Measurements from ENCODE around the gene LASP1.

Gene LASP1

DNA sequence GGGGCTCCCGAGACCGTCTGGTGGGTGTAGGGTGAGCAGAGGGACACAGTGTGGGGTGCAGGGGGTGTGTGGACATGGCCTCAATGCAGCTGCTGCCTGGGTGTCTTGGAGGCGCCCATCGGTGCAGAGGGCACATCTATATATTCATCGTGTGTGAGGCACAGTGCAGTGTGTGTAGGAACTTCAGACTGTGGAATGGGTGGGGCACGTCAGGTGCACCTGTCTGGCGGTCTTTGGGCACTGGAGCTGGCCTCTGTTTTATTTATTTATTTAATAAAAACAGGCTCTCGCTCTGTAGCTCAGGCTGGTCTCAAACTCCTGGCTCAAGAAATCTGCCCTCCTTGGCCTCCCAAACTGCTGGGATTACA lies 16.8 kb downstream of the LASP1 start:
- no peak for DNase-seq

DNA sequence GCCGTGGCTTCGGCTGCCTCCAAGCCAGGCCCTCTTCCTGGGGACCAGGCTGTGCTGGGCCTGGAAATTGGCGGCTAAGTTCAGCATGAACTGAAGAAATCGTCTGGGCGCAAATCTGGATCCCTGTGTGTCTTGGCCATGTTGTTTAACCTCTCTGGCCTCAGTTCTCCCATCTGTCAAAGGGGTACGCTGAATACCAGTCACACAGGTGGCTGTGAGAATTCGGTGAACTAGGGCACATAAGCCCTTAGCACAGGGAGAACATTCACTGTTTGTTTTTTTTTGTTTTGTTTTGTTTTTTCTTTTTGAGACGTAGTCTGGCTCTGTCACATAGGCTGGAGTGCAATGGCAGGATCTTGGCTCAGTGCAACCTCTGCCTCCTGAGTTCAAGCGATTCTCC lies 19.0 kb downstream of the LASP1 start:
- DNase-seq, result no peak

DNA sequence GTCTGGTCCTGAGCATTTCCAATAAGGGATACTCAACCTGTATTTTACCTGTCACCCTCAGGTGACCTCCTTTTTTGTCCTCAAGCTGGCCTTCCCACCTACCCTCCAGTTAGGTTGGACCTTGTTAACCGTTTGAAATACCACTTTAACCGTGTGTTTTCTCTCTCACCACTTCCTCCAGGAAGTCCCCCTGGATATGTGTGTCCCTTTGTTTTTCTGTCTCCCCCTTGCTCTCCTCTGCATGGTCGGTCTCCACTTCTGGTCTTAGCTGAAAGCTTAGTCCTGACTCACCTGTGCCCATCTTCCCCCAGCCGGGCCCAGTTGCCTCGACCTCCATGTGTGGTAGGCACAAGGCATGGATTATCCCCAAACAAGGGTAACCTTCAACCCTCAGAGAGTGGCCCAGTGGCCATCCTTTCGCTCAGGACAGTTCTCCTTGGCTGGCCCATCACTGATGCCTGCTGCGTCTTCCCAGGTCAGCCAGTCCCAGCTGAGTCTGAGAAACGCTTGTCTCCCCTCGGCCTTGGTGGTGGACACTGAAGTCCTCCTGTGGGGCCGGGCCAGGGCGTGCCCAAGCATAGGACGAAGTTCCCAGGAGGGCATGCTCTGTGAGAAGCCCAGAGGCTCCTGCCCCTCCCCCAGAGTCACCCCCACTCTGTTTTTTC lies 20.0 kb downstream of the LASP1 start:
- DNase-seq, result no peak

GRCh38 chr17:38890410-38890746 lies 20.5 kb downstream of the LASP1 start:
- DNase-seq, result no peak

- no peak for DNase-seq
Measured at GRCh38 chr17:38891441-38891840, 21.6 kb downstream of the LASP1 start.

GRCh38 chr17:38892083-38892482 lies 22.2 kb downstream of the LASP1 start:
- no peak for DNase-seq

DNA sequence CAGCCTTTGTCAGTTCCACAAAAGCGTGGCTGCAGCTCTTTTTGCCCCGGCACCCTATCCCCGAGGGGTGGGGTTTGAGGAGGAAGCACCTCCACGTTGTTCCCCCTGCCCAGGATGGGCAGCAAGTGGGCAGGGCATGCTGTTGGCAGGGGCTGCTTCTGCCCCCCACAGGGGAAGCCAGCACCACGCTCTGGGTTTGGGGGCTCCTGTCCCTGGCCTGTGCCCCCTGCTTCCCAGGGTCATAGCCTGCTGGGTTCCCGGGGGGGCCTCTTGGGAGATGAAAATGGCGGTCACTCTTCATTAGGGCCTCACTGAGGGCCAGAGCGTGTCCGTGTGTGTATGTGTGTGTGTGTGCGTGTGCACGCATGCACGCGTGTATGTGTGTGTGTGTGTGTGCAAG lies 22.8 kb downstream of the LASP1 start:
- DNase-seq, result no peak

DNA sequence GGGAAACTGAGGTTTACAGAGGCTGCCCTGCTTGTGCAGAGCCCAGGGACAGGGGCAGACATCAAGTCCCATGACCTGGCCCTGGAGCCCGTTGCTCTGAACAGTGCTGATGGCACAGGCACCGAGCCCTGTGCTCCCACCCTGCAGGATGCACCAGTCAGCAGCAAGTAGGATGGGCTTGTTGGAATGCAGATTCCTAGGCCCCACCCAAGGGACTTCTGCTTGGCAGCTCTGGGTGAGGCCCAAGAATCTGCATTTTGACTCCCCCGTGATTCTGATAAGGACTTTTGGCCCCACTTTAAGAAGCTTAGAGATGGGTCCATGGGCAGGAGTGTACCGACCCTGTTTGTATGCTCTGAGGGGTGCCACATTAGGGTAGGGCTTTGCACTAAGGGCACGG lies 23.3 kb downstream of the LASP1 start:
- no peak for DNase-seq

DNA sequence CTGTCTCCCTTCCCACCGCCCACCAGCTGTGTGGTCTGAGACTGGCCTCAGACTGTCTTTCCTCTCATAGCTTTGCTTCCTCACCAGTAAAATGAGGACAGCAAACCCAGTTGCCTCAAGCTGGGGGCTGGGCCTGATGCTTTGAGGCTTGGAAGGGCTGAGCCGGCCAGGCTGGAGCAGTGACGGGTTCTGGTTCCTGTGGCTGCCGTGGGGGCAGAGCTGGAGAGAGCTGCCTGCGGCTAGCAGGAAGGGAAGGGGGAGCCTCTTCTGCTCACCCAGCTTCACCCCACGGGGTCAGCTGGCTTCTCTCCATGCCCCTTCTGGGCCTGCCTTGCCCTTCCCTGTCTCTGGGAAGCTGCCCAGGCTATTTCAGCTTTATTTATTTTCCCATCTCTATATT lies 23.7 kb downstream of the LASP1 start:
- peak in 6 of 14 donors; percentile 17 to 52 (median 28) for DNase-seq

- no peak for DNase-seq
Measured at GRCh38 chr17:38894276-38894675, 24.4 kb downstream of the LASP1 start.

- no peak for DNase-seq
Measured at GRCh38 chr17:38896346-38896954, 26.6 kb downstream of the LASP1 start.

DNA sequence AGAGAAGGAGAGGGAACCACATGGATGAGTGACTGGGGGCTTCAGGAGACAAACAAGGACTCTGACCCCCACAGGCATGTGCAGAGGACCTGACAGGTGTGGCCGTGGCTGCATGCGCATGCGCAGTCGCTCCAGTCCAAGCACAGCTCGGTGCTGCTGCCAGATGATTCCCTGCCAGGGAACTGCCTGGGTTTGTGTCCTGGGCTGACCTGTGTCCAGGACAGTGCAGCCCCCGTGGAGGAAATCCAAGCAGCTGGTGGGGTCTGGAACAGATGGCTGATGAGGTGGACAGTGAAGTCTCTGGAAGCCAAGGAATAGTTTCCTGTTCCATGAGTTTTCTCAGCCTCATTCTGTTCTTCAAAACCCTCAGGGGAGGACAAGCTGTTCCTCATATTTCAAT lies 27.3 kb downstream of the LASP1 start:
- peak in 4 of 14 donors; percentile 26 to 46 (median 36) for DNase-seq

DNA sequence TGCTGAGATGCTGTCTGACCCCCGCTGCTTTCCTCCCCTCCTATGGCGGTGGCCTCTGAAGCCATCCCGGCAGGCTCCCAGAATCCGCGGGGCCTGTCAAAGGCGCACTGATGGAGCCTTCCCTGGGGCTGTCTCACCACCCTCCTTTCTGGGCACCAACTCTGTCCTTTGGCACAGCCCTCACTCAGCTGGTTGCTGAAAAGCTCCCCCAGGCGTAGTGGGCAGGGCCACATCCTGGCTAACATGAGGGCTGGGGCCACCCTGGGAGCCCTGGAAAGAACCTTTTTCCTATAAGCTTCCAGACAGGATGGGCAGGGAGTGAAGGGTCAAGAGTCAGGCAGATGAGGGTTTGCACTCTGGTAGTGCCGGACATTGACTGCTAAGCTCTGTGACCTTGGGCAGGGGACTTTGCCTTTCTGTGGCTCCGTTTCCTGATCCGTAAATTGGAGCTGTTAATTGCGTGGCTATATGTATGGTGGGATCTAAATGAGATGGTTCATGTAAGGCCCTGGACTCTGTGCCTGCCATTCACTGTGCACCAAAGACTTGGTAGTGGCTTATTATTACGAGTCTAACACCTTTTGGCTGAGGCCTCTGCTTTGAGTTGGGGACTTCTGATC lies 27.9 kb downstream of the LASP1 start:
- peak in 6 of 14 donors; percentile 19 to 54 (median 41) for DNase-seq

DNA sequence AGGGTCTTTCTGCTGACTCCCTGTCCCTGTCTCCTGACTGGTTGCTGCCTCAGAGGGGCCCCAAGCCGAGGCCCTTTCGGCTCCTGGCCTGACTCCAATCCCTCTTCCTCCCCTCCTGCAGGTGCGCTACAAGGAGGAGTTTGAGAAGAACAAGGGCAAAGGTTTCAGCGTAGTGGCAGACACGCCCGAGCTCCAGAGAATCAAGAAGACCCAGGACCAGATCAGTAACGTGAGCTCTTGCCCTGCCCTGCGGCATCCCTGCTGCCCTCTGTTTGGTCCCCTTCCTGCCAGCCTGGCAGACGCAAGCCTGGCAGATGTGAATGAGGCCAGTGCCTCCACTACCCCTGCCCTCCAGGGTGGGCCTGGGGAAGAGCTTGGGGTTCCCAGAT lies 28.4 kb downstream of the LASP1 start:
- no peak for DNase-seq

- peak in 1 of 14 donors; percentile 32 for DNase-seq
Measured at GRCh38 chr17:38898812-38899348, 29.0 kb downstream of the LASP1 start.

DNA sequence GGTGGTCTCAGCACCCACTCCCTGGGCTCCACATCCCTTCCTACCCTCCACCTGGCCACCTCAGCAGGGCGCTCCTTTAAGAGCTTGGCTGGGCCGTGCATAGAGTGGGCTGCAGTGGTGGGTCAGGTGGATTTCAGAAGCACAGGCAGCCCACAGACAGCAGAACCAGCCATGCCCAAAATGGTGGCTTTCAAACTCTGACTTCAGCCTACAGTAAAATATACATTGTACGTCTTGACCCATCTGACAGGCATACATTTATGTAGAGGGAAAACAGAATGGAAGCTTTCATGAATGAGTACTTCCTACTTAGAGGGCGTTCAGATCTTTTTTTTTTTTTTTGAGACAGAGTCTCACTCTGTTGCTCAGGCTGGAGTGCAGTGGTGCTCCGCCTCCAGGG lies 29.6 kb downstream of the LASP1 start:
- DNase-seq, result no peak

DNA sequence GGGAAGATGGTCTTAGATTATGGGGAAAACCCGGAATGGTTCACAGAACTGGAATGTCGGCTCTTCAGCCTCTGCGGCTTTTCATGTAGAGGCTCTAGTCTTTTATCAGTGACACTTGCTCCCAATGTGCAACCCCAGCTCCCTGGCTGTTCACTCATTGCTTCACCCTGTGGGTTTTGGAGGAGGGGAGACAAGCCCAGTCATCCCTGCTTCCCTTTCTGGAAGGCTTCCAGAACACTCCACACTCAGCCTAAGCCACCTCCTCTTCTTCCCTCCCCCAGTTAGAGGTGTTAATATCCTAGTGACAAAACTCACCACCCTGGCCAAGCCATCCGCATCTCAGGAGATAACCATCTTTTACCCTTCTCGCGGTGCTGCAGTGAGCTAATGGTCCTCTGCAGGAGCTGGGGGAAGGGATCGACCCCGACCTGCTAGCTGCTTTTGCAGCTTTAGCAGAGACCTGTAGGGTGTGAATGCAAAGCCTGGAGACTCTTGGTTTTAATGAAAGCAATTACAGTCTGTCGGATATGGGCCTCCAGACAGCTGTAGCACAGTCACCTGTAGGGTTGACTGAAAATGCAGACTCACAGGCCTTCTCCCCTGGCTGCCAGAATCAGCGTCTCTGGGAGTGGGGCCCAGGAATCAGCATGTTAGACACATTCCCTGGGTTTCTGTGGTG lies 31.3 kb downstream of the LASP1 start:
- DNase-seq, result no peak

DNA sequence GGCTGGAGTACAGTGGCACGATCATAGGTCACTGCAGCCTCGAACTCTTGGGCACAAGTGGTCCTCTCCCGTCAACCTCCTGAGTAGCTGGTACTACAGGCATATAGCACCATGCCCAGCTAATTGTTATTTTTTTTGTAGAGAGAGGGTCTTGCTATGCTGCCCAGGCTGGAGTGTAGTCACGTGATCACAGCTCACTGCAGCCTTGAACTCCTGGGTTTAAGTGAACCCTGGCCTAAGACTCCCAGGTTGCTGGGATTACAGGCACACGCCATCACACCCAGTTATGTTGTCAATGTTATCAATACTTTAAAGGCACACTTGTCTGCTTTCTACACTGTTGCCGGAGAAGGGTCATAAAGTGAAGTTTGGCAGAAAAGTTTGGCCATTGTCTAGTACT lies 33.5 kb downstream of the LASP1 start:
- DNase-seq, result no peak

- DNase-seq, result no peak
Measured at GRCh38 chr17:38904892-38905291, 35.0 kb downstream of the LASP1 start.

DNA sequence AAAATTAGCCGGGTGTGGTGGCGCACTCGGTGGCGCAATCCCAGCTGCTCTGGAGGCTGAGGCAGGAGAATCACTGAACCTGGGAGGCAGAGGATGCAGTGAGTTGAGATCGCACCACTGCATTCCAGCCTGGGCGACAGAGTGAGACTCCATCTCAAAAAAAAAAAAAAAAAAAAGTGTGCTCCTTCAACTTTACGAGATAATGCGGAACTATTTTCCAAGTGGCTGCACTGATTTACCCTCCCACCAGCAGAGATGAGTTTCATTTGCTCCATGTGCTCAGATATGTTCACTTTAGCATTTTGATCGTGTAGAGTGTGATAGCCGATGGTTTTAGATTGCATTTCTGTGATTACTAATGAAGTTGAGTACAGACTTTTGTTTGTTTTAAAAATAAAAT lies 35.5 kb downstream of the LASP1 start:
- DNase-seq, result no peak

DNA sequence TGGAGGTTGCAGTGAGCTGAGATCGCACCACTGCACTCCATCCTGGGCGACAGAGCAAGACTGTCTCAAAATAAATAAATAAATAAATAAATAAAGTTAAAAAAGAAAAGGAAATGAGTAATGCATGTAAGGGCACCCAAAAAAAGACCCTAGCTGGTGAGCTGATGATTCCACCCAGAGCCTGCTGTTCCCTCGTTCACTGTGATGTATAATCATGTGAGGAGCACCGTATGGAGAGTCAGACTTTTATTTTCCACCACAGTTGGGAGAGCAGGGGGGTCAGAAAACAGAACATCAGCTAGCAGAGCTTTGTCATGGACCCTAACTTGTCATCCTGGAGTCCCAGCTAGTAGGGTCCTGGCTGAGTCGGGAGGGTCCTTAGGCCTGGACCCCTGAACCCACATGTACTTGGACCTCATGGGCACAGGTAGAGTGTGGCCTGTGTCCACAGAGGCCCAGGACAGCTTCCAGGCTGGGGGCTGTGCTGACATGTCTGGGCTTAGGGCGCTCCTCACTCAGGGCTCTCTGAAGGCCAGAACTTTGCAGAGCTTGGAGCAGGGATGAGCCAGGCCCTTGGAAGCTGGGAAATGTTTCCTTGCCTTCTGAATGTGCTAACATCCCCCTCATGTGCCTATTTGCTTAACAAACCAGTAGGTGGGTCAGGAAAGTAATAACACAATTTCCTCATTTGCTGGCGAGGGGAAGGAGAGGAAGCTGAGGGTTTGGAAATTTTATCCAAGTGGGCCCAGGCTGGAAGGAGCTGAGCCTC lies 36.8 kb downstream of the LASP1 start:
- DNase-seq, result no peak

DNA sequence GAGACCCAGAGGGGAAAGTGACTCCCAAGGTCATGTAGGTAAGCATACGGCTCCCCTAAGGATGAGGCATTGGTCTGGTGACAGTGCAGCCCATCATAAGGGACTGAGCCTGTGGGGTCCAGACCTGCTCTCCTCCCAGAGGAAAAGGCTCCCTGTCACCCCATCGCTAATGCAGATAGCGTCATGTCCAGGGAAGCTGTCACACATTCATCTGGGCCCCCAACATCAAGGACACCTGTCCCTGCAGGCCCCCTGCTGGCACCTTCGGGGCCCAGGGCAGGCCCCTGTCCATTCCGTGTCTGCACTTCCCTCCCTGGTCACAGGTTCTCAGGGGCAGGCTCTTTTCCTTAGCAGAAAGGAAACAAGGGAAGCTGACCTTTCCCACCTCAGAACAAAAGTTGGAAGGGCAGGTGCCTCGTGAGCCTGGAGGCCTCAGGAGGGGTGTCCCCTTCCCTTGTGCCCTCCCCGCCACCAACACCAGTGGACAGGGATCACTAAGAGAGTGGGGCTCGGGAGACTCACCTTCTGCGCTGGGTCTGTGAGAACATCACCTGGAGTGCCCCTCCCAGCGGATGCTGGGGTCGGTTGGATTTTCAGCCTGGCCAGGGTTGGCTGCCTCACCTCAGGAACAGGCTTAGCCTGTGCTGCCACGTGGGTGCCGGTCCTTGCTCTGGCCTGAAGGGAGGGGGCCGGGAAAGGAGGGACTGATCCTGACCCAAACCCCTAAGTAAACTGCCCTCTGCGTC lies 38.2 kb downstream of the LASP1 start:
- no peak for DNase-seq
